Astrocyte of the spinal cord (primary cell): ENCODE data around the gene POU4F1.

Experiments
- DNase-seq: peaks from one replicate; pipeline ENCODE4 v3.0.0; 2011; ENCODE audit warnings: low read depth, low spot score
- H3K4me3 ChIP-seq: 2 replicates; pipeline ENCODE4 v1.5.1; 2011; ENCODE audit warnings: low read depth, mild to moderate bottlenecking, low read length, moderate library complexity
- in situ Hi-C: cut with HindIII; loops from 2 replicates; pipeline ENCODE4 v1.10.0; 2017; ENCODE audit warnings: low sequenced_read_pairs
- TF ChIP-seq, protein P1 (sequence below): IDR thresholded peaks from 2 replicates; pipeline ENCODE4 v1.5.1; 2012; ENCODE audit warnings: low read depth, mild to moderate bottlenecking, low read length, inconsistent platforms

The POU4F1 gene

DNA sequence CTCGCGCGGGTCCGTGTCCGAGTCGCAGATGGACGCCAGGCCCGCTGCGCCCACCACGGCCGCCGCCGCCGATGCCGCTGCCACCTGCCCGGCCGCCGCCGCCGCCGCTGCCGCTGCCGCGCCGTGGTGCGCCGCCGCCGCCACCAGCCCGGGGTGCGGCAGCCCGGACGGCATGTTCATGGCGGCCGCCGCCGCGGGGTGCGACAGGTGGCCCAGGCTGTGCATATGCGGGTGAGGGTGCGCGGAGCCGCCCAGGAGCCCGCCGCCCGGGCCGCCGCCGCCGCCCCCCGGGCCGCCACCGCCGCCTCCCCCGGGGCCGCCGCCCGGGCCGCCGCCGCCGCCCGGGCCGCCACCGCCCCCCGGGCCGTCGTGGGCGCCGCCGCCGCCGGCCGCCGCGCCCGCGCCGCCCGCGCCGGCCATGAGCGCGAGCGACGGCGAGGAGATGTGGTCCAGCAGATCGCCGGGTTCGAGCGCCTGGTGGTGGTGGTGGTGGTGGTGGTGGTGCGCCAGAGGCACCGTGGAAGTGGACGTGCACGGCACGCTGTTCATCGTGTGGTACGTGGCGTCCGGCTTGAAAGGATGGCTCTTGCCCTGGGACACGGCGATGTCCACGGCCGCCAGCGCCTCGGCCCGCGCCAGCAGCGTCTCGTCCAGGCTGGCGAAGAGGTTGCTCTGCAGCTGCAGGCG is 1.3 kb downstream of the POU4F1 start:
- TF ChIP-seq, protein P1, sequence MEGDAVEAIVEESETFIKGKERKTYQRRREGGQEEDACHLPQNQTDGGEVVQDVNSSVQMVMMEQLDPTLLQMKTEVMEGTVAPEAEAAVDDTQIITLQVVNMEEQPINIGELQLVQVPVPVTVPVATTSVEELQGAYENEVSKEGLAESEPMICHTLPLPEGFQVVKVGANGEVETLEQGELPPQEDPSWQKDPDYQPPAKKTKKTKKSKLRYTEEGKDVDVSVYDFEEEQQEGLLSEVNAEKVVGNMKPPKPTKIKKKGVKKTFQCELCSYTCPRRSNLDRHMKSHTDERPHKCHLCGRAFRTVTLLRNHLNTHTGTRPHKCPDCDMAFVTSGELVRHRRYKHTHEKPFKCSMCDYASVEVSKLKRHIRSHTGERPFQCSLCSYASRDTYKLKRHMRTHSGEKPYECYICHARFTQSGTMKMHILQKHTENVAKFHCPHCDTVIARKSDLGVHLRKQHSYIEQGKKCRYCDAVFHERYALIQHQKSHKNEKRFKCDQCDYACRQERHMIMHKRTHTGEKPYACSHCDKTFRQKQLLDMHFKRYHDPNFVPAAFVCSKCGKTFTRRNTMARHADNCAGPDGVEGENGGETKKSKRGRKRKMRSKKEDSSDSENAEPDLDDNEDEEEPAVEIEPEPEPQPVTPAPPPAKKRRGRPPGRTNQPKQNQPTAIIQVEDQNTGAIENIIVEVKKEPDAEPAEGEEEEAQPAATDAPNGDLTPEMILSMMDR, result no peak
- DNase-seq, result no peak
- in situ Hi-C loops, result no loop called here
- H3K4me3 ChIP-seq, result no peak overlapping the region

- TF ChIP-seq, protein P1, result no peak
- DNase-seq, result no peak
- in situ Hi-C loops, result no loop called here
- no peak overlapping the region for H3K4me3 ChIP-seq
Observed at GRCh38 chr13:78601124-78601873, 2.1 kb downstream of the POU4F1 start.

DNA sequence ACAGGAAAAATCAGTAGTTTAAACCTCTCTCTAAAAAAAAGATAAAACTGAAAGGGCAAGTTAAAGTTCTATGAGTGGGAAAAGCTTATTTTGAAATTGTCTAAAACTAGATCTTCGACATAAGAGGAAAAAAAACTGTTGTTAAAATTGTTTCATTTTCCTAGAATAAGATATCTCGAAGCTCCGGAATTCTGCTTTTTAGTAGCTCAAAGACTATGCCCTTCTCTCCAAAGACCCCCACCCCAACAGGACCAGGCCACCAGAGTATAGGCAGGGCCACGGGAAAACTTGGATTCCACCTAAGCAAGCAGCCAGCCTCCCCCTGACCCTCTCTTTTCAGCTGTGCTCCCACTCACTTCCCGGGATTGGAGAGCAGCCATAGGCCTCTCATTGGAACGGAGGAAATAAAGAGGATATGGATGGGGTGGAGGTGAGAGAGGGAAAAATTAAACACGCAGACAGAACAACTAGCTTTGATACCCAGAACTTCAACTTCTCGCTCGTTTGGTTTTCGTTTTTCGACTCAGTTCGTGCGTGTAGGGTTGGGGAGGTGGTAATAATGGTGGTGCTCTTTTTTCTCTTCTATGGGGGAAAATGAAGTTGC is 3.0 kb downstream of the POU4F1 start:
- TF ChIP-seq, protein P1, result no peak
- no peak overlapping the region for H3K4me3 ChIP-seq
- in situ Hi-C loops, result no loop called here
- DNase-seq, result no peak

- no peak for DNase-seq
Observed at GRCh38 chr13:78599645-78600279, 3.6 kb downstream of the POU4F1 start.

DNA sequence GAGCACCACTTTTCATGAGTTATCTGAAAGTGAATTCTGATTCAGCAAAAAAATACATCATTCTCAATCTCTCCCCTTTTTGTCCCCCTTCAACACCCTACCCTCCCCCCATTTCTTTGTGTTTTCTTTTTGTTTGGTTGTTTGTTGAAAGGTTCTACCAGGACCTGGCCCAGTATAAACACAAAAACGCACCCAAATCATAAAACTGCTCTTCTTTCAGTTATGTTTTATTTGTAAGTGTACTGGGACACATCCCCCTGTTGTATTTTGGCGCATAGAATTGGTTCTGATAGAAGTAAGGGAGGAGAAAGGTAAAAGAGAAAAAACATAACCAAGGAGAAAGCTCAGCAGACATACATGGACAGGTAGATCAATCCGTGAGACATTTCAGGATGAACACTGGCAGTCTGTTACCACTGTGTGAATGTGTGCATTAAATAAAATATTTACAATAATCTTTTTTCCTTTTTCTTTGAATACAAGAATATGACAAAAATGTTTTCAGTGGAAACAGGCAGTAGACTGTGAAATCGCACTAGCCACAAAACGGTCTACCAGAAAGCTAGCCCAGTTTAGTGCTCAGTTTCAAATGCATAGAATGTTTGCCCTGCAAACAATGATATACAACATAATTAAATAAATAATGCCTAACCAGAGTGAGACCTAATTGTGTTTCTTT is 4.2 kb downstream of the POU4F1 start:
- TF ChIP-seq, protein P1, result no peak
- H3K4me3 ChIP-seq, result no peak overlapping the region
- in situ Hi-C loops, result no loop called here
- no peak for DNase-seq

More at GRCh38 chr13:78599645-78600279, 3.6 kb downstream of the POU4F1 start:
- H3K4me3 ChIP-seq, result no peak overlapping the region
- TF ChIP-seq, protein P1, result no peak
- in situ Hi-C loops, result no loop called here

DNA sequence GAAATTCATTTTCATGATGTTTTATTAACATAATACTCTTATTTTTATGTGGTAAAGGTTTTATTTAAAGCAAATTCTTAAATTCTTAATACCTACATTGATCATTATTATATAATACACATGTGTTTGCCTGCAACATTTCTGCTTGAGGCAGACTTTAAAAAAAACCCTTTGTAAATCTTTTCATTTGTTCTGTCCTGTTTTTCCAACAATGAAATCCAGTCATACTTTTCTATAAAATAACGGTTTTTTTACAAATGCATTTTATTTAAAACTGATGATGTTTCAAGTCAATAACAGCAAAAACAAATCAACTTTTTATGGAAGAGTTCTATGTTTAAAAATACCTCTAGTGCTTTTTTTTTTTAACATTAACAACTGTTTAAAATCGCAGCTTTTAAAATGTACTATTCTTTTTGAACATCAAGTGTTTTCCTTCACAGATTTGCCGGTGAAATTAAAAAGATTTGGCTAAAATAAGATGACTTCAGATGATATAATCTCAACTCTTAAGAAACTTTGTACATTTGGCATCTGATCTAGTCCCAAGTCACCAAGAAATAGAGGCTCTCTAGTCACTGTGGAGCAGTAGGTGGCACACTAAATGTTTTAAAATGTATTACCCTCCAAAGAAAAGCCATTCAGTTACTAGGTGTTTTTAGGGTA is 5.1 kb downstream of the POU4F1 start:
- H3K4me3 ChIP-seq, result no peak overlapping the region
- DNase-seq, result no peak
- in situ Hi-C loops, result no loop called here
- TF ChIP-seq, protein P1, result no peak
